ENCODE measurements around the gene STK39. TPM values are rescaled to one million over a fixed set of nuclear protein-coding genes. Genes with fewer than 3 reads are reported as not detected.

The STK39 gene
- total RNA-seq, 1 experiment from 2014 or later = 22.1 TPM

DNA sequence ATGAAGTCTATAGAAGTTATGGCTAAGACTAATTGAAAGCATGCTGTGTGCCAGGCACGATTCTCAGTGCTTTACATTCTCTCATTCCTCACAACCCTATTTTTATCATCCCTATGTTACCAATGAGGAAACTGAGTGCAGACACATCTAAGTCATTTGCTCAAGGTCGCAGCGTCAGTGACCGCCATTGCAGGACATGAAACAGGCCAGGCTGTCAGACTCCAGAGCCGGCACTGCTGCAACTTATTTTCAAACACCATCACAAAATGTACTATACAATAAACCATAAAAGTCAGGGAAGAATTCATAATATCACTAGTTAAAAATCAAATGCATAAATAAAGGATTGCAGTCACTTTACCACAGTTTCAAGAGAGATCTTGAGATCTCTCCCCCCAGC, 5.6 kb downstream of the STK39 start:
- Histone ChIP-seq H3K23me2 (ENCODE audit: insufficient read length, low read depth, low read length, poor library complexity, severe bottlenecking) (peaks cover 4% of the 10 kb centered on the region), H2AK5ac (ENCODE audit: insufficient read length, low read length) (no peak overlapping the region), H4K20me1 (ENCODE audit: control insufficient read depth, insufficient read depth, insufficient read length) (no peaks in the 10 kb centered on the region), H3K79me1 (ENCODE audit: insufficient read depth, low read depth, low read length, poor library complexity, severe bottlenecking) (no peaks in the 10 kb centered on the region), H4K91ac (ENCODE audit: insufficient read length, low read depth, low read length) (no peak overlapping the region), H3K9ac (ENCODE audit: extremely low read depth, insufficient read length, low read length) (no peak overlapping the region), H4K8ac (replicated peaks; ENCODE audit: insufficient read length, low read depth, low read length) (no peak overlapping the region), H3T11ph (ENCODE audit: low read length) (no peak overlapping the region), H2BK20ac (ENCODE audit: low read depth, low read length, poor library complexity, severe bottlenecking) (no peak overlapping the region), H3K23ac (ENCODE audit: insufficient read length, low read depth, low read length) (no peak overlapping the region), H3K14ac (ENCODE audit: insufficient read depth, low read length) (no peak overlapping the region), H2BK12ac (ENCODE audit: insufficient read length, low read depth, low read length) (no peak overlapping the region), H4K5ac (ENCODE audit: insufficient read length, low read depth, low read length) (no peak overlapping the region), H3K27ac (ENCODE audit: insufficient read length, low read depth, low read length) (no peak overlapping the region), H3K4me1 (ENCODE audit: insufficient read depth, low read length) (peaks cover 6% of the 10 kb centered on the region; the same call in 1 of the 2 replicates), H3K56ac (ENCODE audit: insufficient read length, low read depth, low read length) (no peak overlapping the region), H3K4me2 (ENCODE audit: insufficient read depth, insufficient read length, low read length) (no peak overlapping the region), H3K18ac (ENCODE audit: insufficient read length, low read depth, low read length) (no peak overlapping the region), H3K9me3 (ENCODE audit: control insufficient read depth, low read depth, low read length) (no peaks in the 10 kb centered on the region), H2BK15ac (ENCODE audit: low read depth, low read length) (no peak overlapping the region), H2BK120ac (ENCODE audit: low read depth, low read length, poor library complexity, severe bottlenecking) (no peak overlapping the region), H3K79me2 (ENCODE audit: insufficient read depth, low read length) (no peaks in the 10 kb centered on the region), H3K27me3 (ENCODE audit: insufficient read depth, low read length) (no peaks in the 10 kb centered on the region), H2AFZ (ENCODE audit: low read length) (no peak overlapping the region), H3K4ac (ENCODE audit: low read depth, low read length) (no peak overlapping the region), H2BK5ac (ENCODE audit: insufficient read length, low read length) (no peak overlapping the region)
- H3K27me3 Mint-ChIP-seq (ENCODE audit: low read depth) = peaks cover 2% of the 10 kb centered on the region; the same call in 1 of the 2 replicates
- H3K27ac Mint-ChIP-seq = no peak overlapping the region
- peaks cover 23 to 30% of the 10 kb centered on the region in 2 experiments for H3K4me1 Mint-ChIP-seq
- no CpG with 5 or more reads among the region's 5 CpGs for WGBS (ENCODE audit: extremely low coverage, insufficient read length, low lambda C conversion rate)
- TF ChIP-seq, protein P1, sequence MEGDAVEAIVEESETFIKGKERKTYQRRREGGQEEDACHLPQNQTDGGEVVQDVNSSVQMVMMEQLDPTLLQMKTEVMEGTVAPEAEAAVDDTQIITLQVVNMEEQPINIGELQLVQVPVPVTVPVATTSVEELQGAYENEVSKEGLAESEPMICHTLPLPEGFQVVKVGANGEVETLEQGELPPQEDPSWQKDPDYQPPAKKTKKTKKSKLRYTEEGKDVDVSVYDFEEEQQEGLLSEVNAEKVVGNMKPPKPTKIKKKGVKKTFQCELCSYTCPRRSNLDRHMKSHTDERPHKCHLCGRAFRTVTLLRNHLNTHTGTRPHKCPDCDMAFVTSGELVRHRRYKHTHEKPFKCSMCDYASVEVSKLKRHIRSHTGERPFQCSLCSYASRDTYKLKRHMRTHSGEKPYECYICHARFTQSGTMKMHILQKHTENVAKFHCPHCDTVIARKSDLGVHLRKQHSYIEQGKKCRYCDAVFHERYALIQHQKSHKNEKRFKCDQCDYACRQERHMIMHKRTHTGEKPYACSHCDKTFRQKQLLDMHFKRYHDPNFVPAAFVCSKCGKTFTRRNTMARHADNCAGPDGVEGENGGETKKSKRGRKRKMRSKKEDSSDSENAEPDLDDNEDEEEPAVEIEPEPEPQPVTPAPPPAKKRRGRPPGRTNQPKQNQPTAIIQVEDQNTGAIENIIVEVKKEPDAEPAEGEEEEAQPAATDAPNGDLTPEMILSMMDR (conservative IDR thresholded peaks at IDR 0.05) = no peak
- H3K4me3 Mint-ChIP-seq = no peak overlapping the region
- DNase-seq = no peak
- no peaks in the 10 kb centered on the region for H3K9me3 Mint-ChIP-seq
- H3K36me3 Mint-ChIP-seq (ENCODE audit: insufficient read depth in 1 of 3, low read depth in 3 of 3) = no peaks in the 10 kb centered on the region; a peak in 1 of 7 replicates
